ENCODE measurements around the gene VPS13D.

GRCh38 chr1:12195416-12195815 is 34.4 kb upstream of the VPS13D start:
- TF ChIP-seq, protein P1, sequence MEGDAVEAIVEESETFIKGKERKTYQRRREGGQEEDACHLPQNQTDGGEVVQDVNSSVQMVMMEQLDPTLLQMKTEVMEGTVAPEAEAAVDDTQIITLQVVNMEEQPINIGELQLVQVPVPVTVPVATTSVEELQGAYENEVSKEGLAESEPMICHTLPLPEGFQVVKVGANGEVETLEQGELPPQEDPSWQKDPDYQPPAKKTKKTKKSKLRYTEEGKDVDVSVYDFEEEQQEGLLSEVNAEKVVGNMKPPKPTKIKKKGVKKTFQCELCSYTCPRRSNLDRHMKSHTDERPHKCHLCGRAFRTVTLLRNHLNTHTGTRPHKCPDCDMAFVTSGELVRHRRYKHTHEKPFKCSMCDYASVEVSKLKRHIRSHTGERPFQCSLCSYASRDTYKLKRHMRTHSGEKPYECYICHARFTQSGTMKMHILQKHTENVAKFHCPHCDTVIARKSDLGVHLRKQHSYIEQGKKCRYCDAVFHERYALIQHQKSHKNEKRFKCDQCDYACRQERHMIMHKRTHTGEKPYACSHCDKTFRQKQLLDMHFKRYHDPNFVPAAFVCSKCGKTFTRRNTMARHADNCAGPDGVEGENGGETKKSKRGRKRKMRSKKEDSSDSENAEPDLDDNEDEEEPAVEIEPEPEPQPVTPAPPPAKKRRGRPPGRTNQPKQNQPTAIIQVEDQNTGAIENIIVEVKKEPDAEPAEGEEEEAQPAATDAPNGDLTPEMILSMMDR (IDR thresholded peaks at IDR 0.05) = no peak
- no peak for TF ChIP-seq POLR2A (IDR thresholded peaks at IDR 0.05)

Measured in uterus (tissue), 2 donors.